Neural progenitor cell (in vitro differentiated cells): ENCODE data around the gene MSI2. TPM values are rescaled to one million over a fixed set of nuclear protein-coding genes. Genes with fewer than 3 reads are reported as not detected.

ENCODE experiments used
- DNase-seq: peaks from one replicate; pipeline ENCODE4 v3.0.0-alpha.2; 2016; ENCODE audit warnings: low spot score
- H2AFZ ChIP-seq: fragments of 200-600 bp; sonication (generic); replicated peaks from 2 replicates; pipeline ENCODE4 v1.6.1; 2016; ENCODE audit warnings: antibody characterized with exemption
- H3F3A ChIP-seq: fragments of 200-600 bp; sonication (generic); 2 replicates; pipeline ENCODE4 v1.6.1; 2016; ENCODE audit warnings: antibody characterized with exemption, low read depth
- H3K27ac ChIP-seq: fragments of 200-600 bp; sonication (generic); 2 replicates; pipeline ENCODE4 v1.5.1; 2016; ENCODE audit warnings: mild to moderate bottlenecking
- H3K27me3 ChIP-seq: fragments of 200-600 bp; sonication (generic); 2 replicates; pipeline ENCODE4 v1.6.1; 2016; ENCODE audit warnings: mild to moderate bottlenecking, moderate library complexity
- H3K36me3 ChIP-seq: fragments of 200-600 bp; sonication (generic); 2 replicates; pipeline ENCODE4 v1.5.1; 2016
- H3K4me1 ChIP-seq: fragments of 200-600 bp; sonication (generic); 2 replicates; pipeline ENCODE4 v1.6.1; 2016; ENCODE audit warnings: mixed run types
- H3K4me2 ChIP-seq: fragments of 200-600 bp; sonication (generic); 2 replicates; pipeline ENCODE4 v1.6.1; 2016
- H3K4me3 ChIP-seq: fragments of 200-600 bp; sonication (generic); 2 replicates; pipeline ENCODE4 v1.5.1; 2016
- H3K79me2 ChIP-seq: fragments of 200-600 bp; sonication (generic); 2 replicates; pipeline ENCODE4 v1.6.1; 2016; ENCODE audit warnings: low read depth
- H3K9ac ChIP-seq: fragments of 200-600 bp; sonication (generic); 2 replicates; pipeline ENCODE4 v1.6.1; 2016
- H3K9me3 ChIP-seq: fragments of 200-600 bp; sonication (generic); 2 replicates; pipeline ENCODE4 v1.5.1; 2016; ENCODE audit warnings: low read depth
- H4K20me1 ChIP-seq: fragments of 200-600 bp; sonication (generic); 2 replicates; pipeline ENCODE4 v1.6.1; 2016; ENCODE audit warnings: low read depth
- H3K27ac Mint-ChIP-seq: 3 replicates; pipeline ENCODE4 v1.8.0; 2021; ENCODE audit warnings: mixed read lengths
- H3K27me3 Mint-ChIP-seq: 2 replicates; pipeline ENCODE4 v1.8.0; 2022; ENCODE audit warnings: low read depth, mild to moderate bottlenecking, inconsistent platforms, moderate library complexity, mixed read lengths; ENCODE audit not compliant: insufficient read depth
- H3K36me3 Mint-ChIP-seq: 3 replicates; pipeline ENCODE4 v1.8.0; 2021; ENCODE audit warnings: mixed read lengths
- H3K4me1 Mint-ChIP-seq: 3 replicates; pipeline ENCODE4 v1.8.0; 2021; ENCODE audit warnings: mixed read lengths
- H3K4me3 Mint-ChIP-seq: 3 replicates; pipeline ENCODE4 v1.8.0; 2021; ENCODE audit warnings: mild to moderate bottlenecking, moderate library complexity, mixed read lengths
- H3K9me3 Mint-ChIP-seq: 3 replicates; pipeline ENCODE4 v1.8.0; 2020; ENCODE audit warnings: mixed read lengths
- CTCF ChIP-seq: fragments of 200-600 bp; sonication (generic); IDR thresholded peaks from 2 replicates; pipeline ENCODE4 v1.5.1; 2017; ENCODE audit warnings: antibody characterized with exemption, mild to moderate bottlenecking
- EZH2 ChIP-seq: fragments of 200-600 bp; sonication (generic); IDR thresholded peaks from 2 replicates; pipeline ENCODE4 v1.6.1; 2017; ENCODE audit warnings: antibody characterized with exemption, mild to moderate bottlenecking, moderate library complexity
- EZH2phosphoT487 ChIP-seq: fragments of 200-600 bp; sonication (generic); IDR thresholded peaks from 2 replicates; pipeline ENCODE4 v1.6.1; 2017; ENCODE audit warnings: antibody characterized with exemption
- total RNA-seq: library from RNA; depleted of rRNA; stranded (reverse); fragments of >200 nt; gene quantifications from 2 replicates; pipeline ENCODE4 v1.2.3, GENCODE V29; 2015; ENCODE audit warnings: low replicate concordance

MSI2 gene
- total RNA-seq, 1 donor from 2014 or later, result 96.9 TPM

GRCh38 chr17:57722704-57723043 is 466.4 kb downstream of the MSI2 start:
- Histone ChIP-seq H4K20me1 (no peaks in the 10 kb centered on the region), H3K4me2 (no peak overlapping the region), H2AFZ (no peak overlapping the region), H3K4me3 (no peak overlapping the region), H3K27ac (no peak overlapping the region), H3K27me3 (no peaks in the 10 kb centered on the region), H3K4me1 (peaks cover 6% of the 10 kb centered on the region), H3F3A (no peaks in the 10 kb centered on the region), H3K79me2 (no peaks in the 10 kb centered on the region), H3K9ac (no peak overlapping the region), H3K9me3 (no peaks in the 10 kb centered on the region), H3K36me3 (no peaks in the 10 kb centered on the region)
- peak overlapping the region; percentile 72 for H3K27ac Mint-ChIP-seq
- no peaks in the 10 kb centered on the region for H3K9me3 Mint-ChIP-seq
- H3K4me3 Mint-ChIP-seq, result no peak overlapping the region
- no peak for DNase-seq
- no peaks in the 10 kb centered on the region for H3K36me3 Mint-ChIP-seq
- no peak for TF ChIP-seq EZH2phosphoT487
- TF ChIP-seq EZH2, result no peak
- no peak for TF ChIP-seq CTCF
- H3K4me1 Mint-ChIP-seq, result peaks cover 53% of the 10 kb centered on the region
- peaks cover 5% of the 10 kb centered on the region for H3K27me3 Mint-ChIP-seq

- H3K9me3 Mint-ChIP-seq, result no peaks in the 10 kb centered on the region
These were observed 467.2 kb downstream of the MSI2 start for GRCh38 chr17:57723427-57724025.

GRCh38 chr17:57724026-57724728 is 467.9 kb downstream of the MSI2 start:
- TF ChIP-seq EZH2 (no peak), EZH2phosphoT487 (no peak), CTCF (no peak)
- no peaks in the 10 kb centered on the region for H3K36me3 Mint-ChIP-seq
- H3K9me3 Mint-ChIP-seq, result no peaks in the 10 kb centered on the region
- no peak overlapping the region for H3K4me3 ChIP-seq
- H3K4me1 ChIP-seq, result peaks cover 6% of the 10 kb centered on the region
- H3K4me2 ChIP-seq, result no peak overlapping the region
- no peaks in the 10 kb centered on the region for H4K20me1 ChIP-seq
- H3F3A ChIP-seq, result no peaks in the 10 kb centered on the region
- DNase-seq, result no peak
- H3K27me3 Mint-ChIP-seq, result peaks cover 8% of the 10 kb centered on the region
- peak overlapping the region; percentile 47 for H3K27ac Mint-ChIP-seq
- no peak overlapping the region for H3K27ac ChIP-seq
- no peak overlapping the region for H3K9ac ChIP-seq
- H3K79me2 ChIP-seq, result no peaks in the 10 kb centered on the region
- H3K4me1 Mint-ChIP-seq, result peaks cover 52% of the 10 kb centered on the region
- H3K4me3 Mint-ChIP-seq, result no peak overlapping the region
- H3K9me3 ChIP-seq, result no peaks in the 10 kb centered on the region
- no peak overlapping the region for H2AFZ ChIP-seq
- no peaks in the 10 kb centered on the region for H3K27me3 ChIP-seq
- no peaks in the 10 kb centered on the region for H3K36me3 ChIP-seq

More at GRCh38 chr17:57723427-57724025, 467.2 kb downstream of the MSI2 start:
- Mint-ChIP-seq H3K4me3 (no peak overlapping the region), H3K4me1 (peaks cover 57% of the 10 kb centered on the region), H3K27ac (peak overlapping the region; percentile 47), H3K27me3 (peaks cover 8% of the 10 kb centered on the region), H3K36me3 (no peaks in the 10 kb centered on the region)
- no peak overlapping the region for H3K4me3 ChIP-seq
- H3K4me2 ChIP-seq, result no peak overlapping the region
- TF ChIP-seq EZH2phosphoT487 (no peak), CTCF (no peak), EZH2 (no peak)
- H3K36me3 ChIP-seq, result no peaks in the 10 kb centered on the region
- peaks cover 6% of the 10 kb centered on the region for H3K4me1 ChIP-seq
- no peaks in the 10 kb centered on the region for H4K20me1 ChIP-seq
- H3K9ac ChIP-seq, result no peak overlapping the region
- no peak overlapping the region for H2AFZ ChIP-seq
- H3K79me2 ChIP-seq, result no peaks in the 10 kb centered on the region
- H3K9me3 ChIP-seq, result no peaks in the 10 kb centered on the region
- no peak overlapping the region for H3K27ac ChIP-seq
- no peak for DNase-seq
- no peaks in the 10 kb centered on the region for H3K27me3 ChIP-seq
- no peaks in the 10 kb centered on the region for H3F3A ChIP-seq
